H1 (cell line): ENCODE data around the gene APH1B. TPM values are rescaled to one million over a fixed set of nuclear protein-coding genes. Genes with fewer than 3 reads are reported as not detected.

Experiments
- CHD2 ChIP-seq: IDR thresholded peaks from 2 replicates; pipeline ENCODE4 v1.6.1; 2012; ENCODE audit warnings: low read length, improper control_type of control experiment
- polyA plus RNA-seq, 7 experiments: library from polyadenylated mRNA; depleted of rRNA in 3 of 7; stranded (reverse) in 5 of 7; unstranded in 2 of 7; fragments of >200 nt in 5 of 7; fragments of 200-250 nt in 2 of 7; gene quantifications; 1 replicate in 5 of 7; 2 replicates in 1 of 7; 4 replicates in 1 of 7; pipeline versions ENCODE4 v1.2.1 to v1.2.3, GENCODE V29; 2011 to 2013; ENCODE audit warnings: missing spikeins in 2 of 7, mixed read lengths in 2 of 7
- total RNA-seq: library from RNA; stranded (reverse); fragmentation: NEBNext Ultra II Directional; extraction: Animal tissue kit (Norgen Biotek cat#: 25700); gene quantifications from 2 replicates; pipeline ENCODE4 v1.2.1, GENCODE V29; 2021

APH1B gene
- total and polyA plus RNA-seq, 2 of the 8 experiments (the other 6 are each of a cell fraction or from before 2014, with no cell fraction given): 11.5 to 22.9 TPM

DNA sequence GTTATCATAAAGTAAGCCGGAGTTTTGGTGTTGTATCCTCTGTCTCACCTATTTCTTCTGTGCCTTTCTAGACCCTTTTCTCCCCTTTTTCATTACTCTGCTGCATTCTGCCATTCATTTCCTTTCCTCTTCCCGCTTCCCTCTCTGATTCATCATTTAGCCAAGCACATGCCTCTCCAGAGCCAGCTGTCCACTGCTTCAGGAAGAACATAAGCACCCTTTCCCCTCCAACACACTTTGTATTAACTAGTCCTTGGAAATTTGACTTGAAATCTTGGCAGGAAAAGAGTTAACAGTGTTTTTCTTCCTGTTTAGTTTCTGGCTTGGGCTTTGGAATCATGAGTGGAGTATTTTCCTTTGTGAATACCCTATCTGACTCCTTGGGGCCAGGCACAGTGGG is 9.7 kb downstream of the APH1B start (continued):
- TF ChIP-seq CHD2: no peak
